22Rv1 (cell line): ENCODE measurements around the gene MFSD11.

ENCODE experiments used
- ZFX ChIP-seq: fragments of 450-650 bp; IDR thresholded peaks from 2 replicates; pipeline ENCODE4 v1.6.1; 2017; ENCODE audit warnings: antibody characterized with exemption, borderline replicate concordance
- TF ChIP-seq, protein P1 (sequence below): fragments of 450-650 bp; IDR thresholded peaks from 2 replicates; pipeline ENCODE4 v1.5.1; 2017; ENCODE audit warnings: mild to moderate bottlenecking

DNA sequence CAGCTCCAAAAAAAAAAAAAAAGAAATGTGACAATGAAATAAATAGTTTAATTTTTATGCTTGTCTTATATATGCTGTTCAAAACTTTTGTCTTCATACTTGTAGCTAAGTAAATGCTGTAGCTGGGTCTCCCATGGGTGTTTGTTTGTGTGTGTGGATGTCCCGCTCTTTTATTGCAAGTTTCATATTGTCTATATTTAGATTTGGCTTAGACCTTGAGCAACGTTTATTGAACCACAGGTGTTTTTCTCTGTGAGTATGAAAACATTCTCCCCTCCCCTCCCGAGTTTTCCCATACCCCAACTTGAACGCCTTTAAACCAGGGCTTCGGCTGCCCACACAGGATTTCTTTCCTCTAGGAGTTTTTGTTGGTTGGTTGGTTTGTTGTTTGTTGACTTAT, 45.2 kb downstream of the MFSD11 start:
- TF ChIP-seq, protein P1, sequence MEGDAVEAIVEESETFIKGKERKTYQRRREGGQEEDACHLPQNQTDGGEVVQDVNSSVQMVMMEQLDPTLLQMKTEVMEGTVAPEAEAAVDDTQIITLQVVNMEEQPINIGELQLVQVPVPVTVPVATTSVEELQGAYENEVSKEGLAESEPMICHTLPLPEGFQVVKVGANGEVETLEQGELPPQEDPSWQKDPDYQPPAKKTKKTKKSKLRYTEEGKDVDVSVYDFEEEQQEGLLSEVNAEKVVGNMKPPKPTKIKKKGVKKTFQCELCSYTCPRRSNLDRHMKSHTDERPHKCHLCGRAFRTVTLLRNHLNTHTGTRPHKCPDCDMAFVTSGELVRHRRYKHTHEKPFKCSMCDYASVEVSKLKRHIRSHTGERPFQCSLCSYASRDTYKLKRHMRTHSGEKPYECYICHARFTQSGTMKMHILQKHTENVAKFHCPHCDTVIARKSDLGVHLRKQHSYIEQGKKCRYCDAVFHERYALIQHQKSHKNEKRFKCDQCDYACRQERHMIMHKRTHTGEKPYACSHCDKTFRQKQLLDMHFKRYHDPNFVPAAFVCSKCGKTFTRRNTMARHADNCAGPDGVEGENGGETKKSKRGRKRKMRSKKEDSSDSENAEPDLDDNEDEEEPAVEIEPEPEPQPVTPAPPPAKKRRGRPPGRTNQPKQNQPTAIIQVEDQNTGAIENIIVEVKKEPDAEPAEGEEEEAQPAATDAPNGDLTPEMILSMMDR, result no peak
- no peak for TF ChIP-seq ZFX
